Dermis blood vessel endothelial cell (primary cell): ENCODE data around the gene TNP2. TPM values are rescaled to one million over a fixed set of nuclear protein-coding genes. Genes with fewer than 3 reads are reported as not detected.
A peak's percentile ranks its signal among the peaks of the same experiment; 100 is the strongest.

ENCODE experiments used
- DNase-seq: peaks from one replicate; pipeline ENCODE4 v3.0.0; 2010
- total RNA-seq: library from RNA; depleted of rRNA; stranded (reverse); fragments of >200 nt; gene quantifications from 2 replicates; pipeline ENCODE4 v1.2.3, GENCODE V29; 2014

TNP2 gene
- total RNA-seq, result not detected in 2 replicates

- no peak for DNase-seq
Measured at GRCh38 chr16:11268921-11269375, at the start of gene TNP2. TNP2 (minus strand) TSS chr16:11269325; CDS start chr16:11269262, 63 bp downstream.

GRCh38 chr16:11318817-11319216 lies 49.7 kb upstream of the TNP2 start:
- no peak for DNase-seq

GRCh38 chr16:11316331-11317015 lies 47.3 kb upstream of the TNP2 start:
- no peak for DNase-seq

- DNase-seq, result peak; percentile 56
Measured at GRCh38 chr16:11315510-11315909, 46.4 kb upstream of the TNP2 start.

- no peak for DNase-seq
Measured at GRCh38 chr16:11314309-11314894, 45.3 kb upstream of the TNP2 start.

- no peak for DNase-seq
Measured at GRCh38 chr16:11313493-11314308, 44.6 kb upstream of the TNP2 start.

- DNase-seq, result no peak
Measured at GRCh38 chr16:11312718-11313492, 43.8 kb upstream of the TNP2 start.

GRCh38 chr16:11310997-11311561 lies 42.0 kb upstream of the TNP2 start:
- DNase-seq, result peak; percentile 37

- DNase-seq, result no peak
Measured at GRCh38 chr16:11310634-11310977, 41.5 kb upstream of the TNP2 start.

GRCh38 chr16:11309895-11310633 lies 40.9 kb upstream of the TNP2 start:
- no peak for DNase-seq

- DNase-seq, result no peak
Measured at GRCh38 chr16:11308493-11309283, 39.6 kb upstream of the TNP2 start.

- DNase-seq, result no peak
Measured at GRCh38 chr16:11307639-11308492, 38.7 kb upstream of the TNP2 start.

GRCh38 chr16:11306997-11307638 lies 38.0 kb upstream of the TNP2 start:
- DNase-seq, result no peak

- DNase-seq, result no peak
Measured at GRCh38 chr16:11306381-11306780, 37.3 kb upstream of the TNP2 start.

GRCh38 chr16:11303405-11304138 lies 34.4 kb upstream of the TNP2 start:
- DNase-seq, result no peak

- DNase-seq, result no peak
Measured at GRCh38 chr16:11302977-11303376, 33.9 kb upstream of the TNP2 start.

GRCh38 chr16:11301645-11302501 lies 32.7 kb upstream of the TNP2 start:
- DNase-seq, result no peak

GRCh38 chr16:11300560-11300892 lies 31.4 kb upstream of the TNP2 start:
- DNase-seq, result no peak
